Neutrophil (primary cell): Measurements from ENCODE around the gene TBC1D5.

Experiments
- H3K27ac ChIP-seq: fragments of 200-600 bp; sonication (generic); 2 replicates; pipeline ENCODE4 v1.5.1; 2016; ENCODE audit warnings: mild to moderate bottlenecking, moderate library complexity
- H3K27me3 ChIP-seq: fragments of 200-600 bp; sonication (generic); 2 replicates; pipeline ENCODE4 v1.6.0; 2016; ENCODE audit warnings: mild to moderate bottlenecking
- H3K36me3 ChIP-seq: fragments of 200-600 bp; sonication (generic); 2 replicates; pipeline ENCODE4 v1.5.1; 2017
- H3K4me1 ChIP-seq, 2 experiments: fragments of 200-600 bp in 1 of 2; sonication (generic) in 1 of 2; 1 replicate in 1 of 2; 2 replicates in 1 of 2; pipeline versions ENCODE4 v1.5.1 to v1.6.1; 2013 to 2016; ENCODE audit warnings: low read depth in 1 of 2, low read length in 1 of 2, mild to moderate bottlenecking in 1 of 2, moderate library complexity in 1 of 2; ENCODE audit not compliant: control insufficient read depth in 1 of 2, insufficient read depth in 1 of 2
- H3K4me3 ChIP-seq, 2 experiments: fragments of 200-600 bp in 1 of 2; sonication (generic) in 1 of 2; 1 replicate in 1 of 2; 2 replicates in 1 of 2; pipeline ENCODE4 v1.5.1; 2013 to 2016; ENCODE audit warnings: low read depth in 1 of 2, low read length in 1 of 2, mild to moderate bottlenecking in 1 of 2, moderate library complexity in 1 of 2
- H3K9me3 ChIP-seq: fragments of 200-600 bp; sonication (generic); 2 replicates; pipeline ENCODE4 v1.5.1; 2016
- TF ChIP-seq, protein P1 (sequence below): fragments of 200-600 bp; sonication (generic); IDR thresholded peaks from 2 replicates; pipeline ENCODE4 v1.5.1; 2016; ENCODE audit warnings: antibody characterized with exemption

The TBC1D5 gene

DNA sequence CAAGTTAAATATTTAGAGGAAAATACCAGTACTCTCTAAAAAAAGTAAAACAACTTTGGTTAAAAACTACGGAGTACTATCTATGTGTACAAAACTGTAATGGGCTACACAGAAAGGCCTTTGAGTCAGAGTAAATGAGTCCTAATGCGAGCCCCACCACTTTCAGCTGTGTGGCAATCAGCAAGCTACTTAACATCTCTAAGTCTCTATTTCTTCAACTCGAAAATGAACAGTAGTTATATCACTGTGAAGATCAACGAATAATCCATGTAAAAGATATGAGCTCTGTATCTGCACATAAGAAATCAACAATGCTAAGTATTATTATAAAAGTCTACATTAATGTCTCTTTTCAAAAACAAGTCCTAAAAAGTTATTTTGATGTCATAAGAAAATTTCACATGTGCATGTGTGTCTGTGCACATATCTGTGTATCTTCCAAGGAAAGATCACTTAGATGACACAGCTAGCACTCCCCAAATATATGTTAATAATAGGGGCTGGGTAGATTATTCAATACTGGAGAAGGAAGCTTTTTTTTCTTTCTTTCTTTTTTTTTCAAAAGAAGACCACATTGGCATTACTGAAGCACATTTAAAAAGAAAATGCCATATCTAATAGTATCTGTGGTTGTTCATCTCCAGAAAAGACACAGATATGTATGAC is 58.8 kb downstream of the TBC1D5 start:
- Histone ChIP-seq H3K4me3 (no peak overlapping the region), H3K27me3 (no peaks in the 10 kb centered on the region), H3K36me3 (no peaks in the 10 kb centered on the region), H3K27ac (no peak overlapping the region), H3K4me1 (no peaks in the 10 kb centered on the region), H3K9me3 (no peaks in the 10 kb centered on the region)
- TF ChIP-seq, protein P1, sequence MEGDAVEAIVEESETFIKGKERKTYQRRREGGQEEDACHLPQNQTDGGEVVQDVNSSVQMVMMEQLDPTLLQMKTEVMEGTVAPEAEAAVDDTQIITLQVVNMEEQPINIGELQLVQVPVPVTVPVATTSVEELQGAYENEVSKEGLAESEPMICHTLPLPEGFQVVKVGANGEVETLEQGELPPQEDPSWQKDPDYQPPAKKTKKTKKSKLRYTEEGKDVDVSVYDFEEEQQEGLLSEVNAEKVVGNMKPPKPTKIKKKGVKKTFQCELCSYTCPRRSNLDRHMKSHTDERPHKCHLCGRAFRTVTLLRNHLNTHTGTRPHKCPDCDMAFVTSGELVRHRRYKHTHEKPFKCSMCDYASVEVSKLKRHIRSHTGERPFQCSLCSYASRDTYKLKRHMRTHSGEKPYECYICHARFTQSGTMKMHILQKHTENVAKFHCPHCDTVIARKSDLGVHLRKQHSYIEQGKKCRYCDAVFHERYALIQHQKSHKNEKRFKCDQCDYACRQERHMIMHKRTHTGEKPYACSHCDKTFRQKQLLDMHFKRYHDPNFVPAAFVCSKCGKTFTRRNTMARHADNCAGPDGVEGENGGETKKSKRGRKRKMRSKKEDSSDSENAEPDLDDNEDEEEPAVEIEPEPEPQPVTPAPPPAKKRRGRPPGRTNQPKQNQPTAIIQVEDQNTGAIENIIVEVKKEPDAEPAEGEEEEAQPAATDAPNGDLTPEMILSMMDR: no peak

DNA sequence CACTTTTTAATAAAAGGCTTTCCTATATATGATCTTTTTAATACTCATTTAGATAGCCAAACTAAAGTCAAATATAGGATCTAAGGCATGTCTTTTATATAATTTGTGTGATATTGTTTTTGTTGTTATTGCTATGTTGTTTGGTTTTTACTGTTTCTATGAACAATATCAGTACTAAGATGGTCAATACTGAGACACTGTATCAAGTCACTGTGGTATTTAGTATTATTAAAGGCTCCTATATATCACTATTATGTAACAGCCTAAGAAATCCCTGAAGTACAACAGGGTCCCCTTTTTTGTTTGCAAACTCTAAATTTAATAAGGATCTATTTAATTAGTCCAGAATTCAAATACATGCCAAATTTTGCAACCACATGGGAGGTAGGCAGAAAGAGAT is 61.9 kb downstream of the TBC1D5 start:
- Histone ChIP-seq H3K27me3 (no peaks in the 10 kb centered on the region), H3K36me3 (no peaks in the 10 kb centered on the region), H3K27ac (no peak overlapping the region), H3K4me1 (peaks cover 0 to 4% of the 10 kb centered on the region in 2 experiments), H3K4me3 (no peak overlapping the region), H3K9me3 (no peaks in the 10 kb centered on the region)
- TF ChIP-seq, protein P1: no peak

DNA sequence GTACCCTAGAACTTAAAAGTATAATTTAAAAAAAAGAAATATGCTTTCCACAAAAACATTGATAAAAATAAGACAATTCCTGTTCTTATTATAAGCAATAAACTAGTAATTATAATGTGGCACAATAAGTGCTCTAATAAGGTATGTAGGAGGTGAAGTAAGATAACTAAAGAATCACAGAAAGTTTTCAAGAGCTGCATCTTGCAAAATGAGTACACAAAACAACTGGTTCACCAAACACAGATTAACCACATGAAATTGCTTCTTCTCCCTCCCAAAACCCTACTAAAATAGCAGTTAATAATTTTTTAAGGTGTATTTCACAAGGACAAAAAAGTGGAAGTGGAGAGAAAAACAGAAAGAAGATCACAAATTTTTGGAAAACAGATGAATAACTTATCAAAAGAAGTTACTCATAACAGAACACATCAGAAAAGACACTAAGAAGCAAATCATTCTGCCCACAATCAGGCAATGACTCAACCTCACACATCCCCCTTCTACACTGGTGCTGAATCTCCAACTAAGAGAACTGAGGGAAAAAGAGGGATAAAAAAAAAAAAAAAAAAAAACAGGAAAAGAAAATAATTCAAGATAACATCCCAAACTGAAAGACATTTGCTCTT is 64.2 kb downstream of the TBC1D5 start:
- TF ChIP-seq, protein P1: no peak
- peaks cover 0 to 4% of the 10 kb centered on the region in 2 experiments for H3K4me1 ChIP-seq
- H3K4me3 ChIP-seq: no peak overlapping the region
- H3K27ac ChIP-seq: peak overlapping the region; percentile 15
- H3K36me3 ChIP-seq: no peaks in the 10 kb centered on the region
- no peaks in the 10 kb centered on the region for H3K9me3 ChIP-seq
- no peaks in the 10 kb centered on the region for H3K27me3 ChIP-seq

DNA sequence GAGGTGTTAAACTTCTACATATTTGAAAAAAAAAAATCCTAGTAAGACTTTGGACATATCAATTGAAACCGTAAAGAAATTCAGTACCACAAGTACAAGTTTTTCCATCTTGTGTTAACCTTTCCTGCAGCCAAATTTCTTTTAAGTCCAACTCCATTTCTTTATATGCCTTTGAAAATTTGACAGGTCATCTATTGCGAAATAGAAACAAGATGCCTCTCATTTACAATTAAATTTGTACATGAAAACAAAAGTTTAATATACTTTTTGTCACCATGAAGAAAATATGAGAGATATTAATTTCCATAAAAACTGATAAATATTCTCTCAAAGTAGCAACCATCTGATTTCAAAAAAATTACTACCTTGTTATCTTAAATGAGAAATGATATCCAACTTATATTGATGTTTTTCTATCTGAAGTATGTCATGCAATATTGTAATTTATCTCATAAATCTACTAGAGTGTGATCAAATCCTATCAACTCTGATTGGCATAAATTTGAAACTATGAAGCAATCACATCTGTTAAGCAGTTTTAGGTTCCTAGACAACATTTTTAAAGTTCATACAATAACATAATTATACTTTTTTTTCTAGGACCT is 68.2 kb downstream of the TBC1D5 start:
- Histone ChIP-seq H3K36me3 (no peaks in the 10 kb centered on the region), H3K4me3 (no peak overlapping the region), H3K27me3 (no peaks in the 10 kb centered on the region), H3K27ac (no peak overlapping the region), H3K4me1 (peaks cover 0 to 4% of the 10 kb centered on the region in 2 experiments), H3K9me3 (no peaks in the 10 kb centered on the region)
- TF ChIP-seq, protein P1: no peak

DNA sequence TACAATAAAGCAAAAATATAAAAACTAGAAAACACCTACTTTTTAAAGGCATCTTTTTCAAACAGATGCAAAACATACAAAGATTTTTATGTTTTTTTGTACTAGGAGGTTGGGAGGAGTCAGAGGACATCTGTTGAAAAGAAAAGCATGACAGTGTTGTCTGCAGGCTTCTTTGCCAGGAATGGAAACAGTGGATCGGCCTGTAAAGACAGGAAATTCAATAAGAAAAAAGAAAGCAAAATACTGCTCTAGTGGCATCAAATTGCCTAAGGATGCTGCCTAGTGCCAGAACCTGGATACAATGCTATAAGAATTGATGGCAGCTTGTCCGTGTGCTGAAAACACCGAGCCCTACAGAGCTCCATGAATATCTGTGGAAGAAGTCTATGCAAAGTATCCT is 69.9 kb downstream of the TBC1D5 start:
- H3K27me3 ChIP-seq: no peaks in the 10 kb centered on the region
- TF ChIP-seq, protein P1: no peak
- H3K36me3 ChIP-seq: no peaks in the 10 kb centered on the region
- no peak overlapping the region for H3K4me3 ChIP-seq
- no peaks in the 10 kb centered on the region for H3K9me3 ChIP-seq
- H3K27ac ChIP-seq: no peak overlapping the region
- H3K4me1 ChIP-seq: no peaks in the 10 kb centered on the region
